ENCODE measurements around the gene CD101. TPM values are rescaled to one million over a fixed set of nuclear protein-coding genes. Genes with fewer than 3 reads are reported as not detected.

The CD101 gene
- total RNA-seq, 1 experiment from 2014 or later, result not detected

- in situ Hi-C loops (cut with HindIII; ENCODE audit: low pct_unique_long_range_greater_than_20kb, low sequenced_read_pairs), result no loop called here
- no peak for DNase-seq (ENCODE audit: low read depth, low spot score)
These were observed 1.8 kb downstream of the CD101 start for GRCh38 chr1:117003223-117003875.

GRCh38 chr1:117007719-117008013, 6.1 kb downstream of the CD101 start:
- DNase-seq (ENCODE audit: low read depth, low spot score), result no peak

GRCh38 chr1:117008656-117009055, 7.1 kb downstream of the CD101 start:
- in situ Hi-C loops (cut with HindIII; ENCODE audit: low pct_unique_long_range_greater_than_20kb, low sequenced_read_pairs), result no loop called here
- DNase-seq (ENCODE audit: low read depth, low spot score), result peak; percentile 6

More at GRCh38 chr1:117007719-117008013, 6.1 kb downstream of the CD101 start:
- in situ Hi-C loops (cut with HindIII; ENCODE audit: low pct_unique_long_range_greater_than_20kb, low sequenced_read_pairs), result no loop called here

GRCh38 chr1:117009132-117009531, 7.6 kb downstream of the CD101 start:
- in situ Hi-C loops (cut with HindIII; ENCODE audit: low pct_unique_long_range_greater_than_20kb, low sequenced_read_pairs), result no loop called here
- DNase-seq (ENCODE audit: low read depth, low spot score), result no peak

- in situ Hi-C loops (cut with HindIII; ENCODE audit: low pct_unique_long_range_greater_than_20kb, low sequenced_read_pairs), result no loop called here
- DNase-seq (ENCODE audit: low read depth, low spot score), result no peak
These were observed 8.9 kb downstream of the CD101 start for GRCh38 chr1:117010310-117010969.

GRCh38 chr1:117011334-117011733, 9.8 kb downstream of the CD101 start:
- DNase-seq (ENCODE audit: low read depth, low spot score), result peak; percentile 7
- in situ Hi-C loops (cut with HindIII; ENCODE audit: low pct_unique_long_range_greater_than_20kb, low sequenced_read_pairs), result no loop called here

GRCh38 chr1:117013309-117013858, 11.8 kb downstream of the CD101 start:
- in situ Hi-C loops (cut with HindIII; ENCODE audit: low pct_unique_long_range_greater_than_20kb, low sequenced_read_pairs), result no loop called here

GRCh38 chr1:117014209-117014608, 12.6 kb downstream of the CD101 start:
- no peak for DNase-seq (ENCODE audit: low read depth, low spot score)
- in situ Hi-C loops (cut with HindIII; ENCODE audit: low pct_unique_long_range_greater_than_20kb, low sequenced_read_pairs), result no loop called here

More at GRCh38 chr1:117013309-117013858, 11.8 kb downstream of the CD101 start:
- DNase-seq (ENCODE audit: low read depth, low spot score), result no peak

- in situ Hi-C loops (cut with HindIII; ENCODE audit: low pct_unique_long_range_greater_than_20kb, low sequenced_read_pairs), result no loop called here
These were observed 14.2 kb downstream of the CD101 start for GRCh38 chr1:117015724-117016123.

GRCh38 chr1:117017062-117017461, 15.5 kb downstream of the CD101 start:
- DNase-seq (ENCODE audit: low read depth, low spot score), result no peak
- in situ Hi-C loops (cut with HindIII; ENCODE audit: low pct_unique_long_range_greater_than_20kb, low sequenced_read_pairs), result no loop called here

More at GRCh38 chr1:117015724-117016123, 14.2 kb downstream of the CD101 start:
- DNase-seq (ENCODE audit: low read depth, low spot score), result no peak

GRCh38 chr1:117017648-117018047, 16.1 kb downstream of the CD101 start:
- in situ Hi-C loops (cut with HindIII; ENCODE audit: low pct_unique_long_range_greater_than_20kb, low sequenced_read_pairs), result no loop called here
- no peak for DNase-seq (ENCODE audit: low read depth, low spot score)

GRCh38 chr1:117020526-117021156, 19.1 kb downstream of the CD101 start:
- in situ Hi-C loops (cut with HindIII; ENCODE audit: low pct_unique_long_range_greater_than_20kb, low sequenced_read_pairs), result no loop called here
- DNase-seq (ENCODE audit: low read depth, low spot score), result no peak

- no peak for DNase-seq (ENCODE audit: low read depth, low spot score)
- in situ Hi-C loops (cut with HindIII; ENCODE audit: low pct_unique_long_range_greater_than_20kb, low sequenced_read_pairs), result no loop called here
These were observed 20.6 kb downstream of the CD101 start for GRCh38 chr1:117022114-117022513.

- DNase-seq (ENCODE audit: low read depth, low spot score), result no peak
- in situ Hi-C loops (cut with HindIII; ENCODE audit: low pct_unique_long_range_greater_than_20kb, low sequenced_read_pairs), result no loop called here
These were observed 24.0 kb downstream of the CD101 start for GRCh38 chr1:117025568-117025967.

GRCh38 chr1:117026361-117026760, 24.8 kb downstream of the CD101 start:
- no peak for DNase-seq (ENCODE audit: low read depth, low spot score)
- in situ Hi-C loops (cut with HindIII; ENCODE audit: low pct_unique_long_range_greater_than_20kb, low sequenced_read_pairs), result no loop called here

GRCh38 chr1:117029685-117030084, 28.1 kb downstream of the CD101 start:
- DNase-seq (ENCODE audit: low read depth, low spot score), result no peak
- in situ Hi-C loops (cut with HindIII; ENCODE audit: low pct_unique_long_range_greater_than_20kb, low sequenced_read_pairs), result no loop called here

GRCh38 chr1:117030271-117030877, 28.8 kb downstream of the CD101 start:
- DNase-seq (ENCODE audit: low read depth, low spot score), result no peak

GRCh38 chr1:117032266-117032665, 30.7 kb downstream of the CD101 start:
- in situ Hi-C loops (cut with HindIII; ENCODE audit: low pct_unique_long_range_greater_than_20kb, low sequenced_read_pairs), result no loop called here
- no peak for DNase-seq (ENCODE audit: low read depth, low spot score)

More at GRCh38 chr1:117030271-117030877, 28.8 kb downstream of the CD101 start:
- in situ Hi-C loops (cut with HindIII; ENCODE audit: low pct_unique_long_range_greater_than_20kb, low sequenced_read_pairs), result no loop called here

All from SK-MEL-5 (cell line).